ENCODE results near the gene WDR81.
"Not testable (repeated sequence)": the region's sequence is repeated elsewhere in the genome, so short reads cannot be mapped to it uniquely, and the experiment has no call there.

Gene WDR81

GRCh38 chr17:1759529-1759928 lies 35.0 kb downstream of the WDR81 start:
- no peaks in the 10 kb centered on the region for H3K9me3 Mint-ChIP-seq
- no peak overlapping the region for H3K4me3 Mint-ChIP-seq
- no peak for DNase-seq
- peaks cover 3% of the 10 kb centered on the region for H3K36me3 Mint-ChIP-seq (ENCODE audit: low read depth)
- peaks cover 72% of the 10 kb centered on the region for H3K4me1 Mint-ChIP-seq
- peaks cover 13% of the 10 kb centered on the region for H3K27me3 Mint-ChIP-seq (ENCODE audit: low read depth, poor library complexity)
- no peak for TF ChIP-seq CTCF (IDR thresholded peaks at IDR 0.05)
- H3K27ac Mint-ChIP-seq = no peak overlapping the region

GRCh38 chr17:1762233-1762900 lies 37.9 kb downstream of the WDR81 start:
- Mint-ChIP-seq H3K27me3 (ENCODE audit: low read depth, poor library complexity) (peaks cover 5% of the 10 kb centered on the region), H3K27ac (peak overlapping the region; percentile 90), H3K9me3 (no peaks in the 10 kb centered on the region), H3K4me1 (peaks cover 52% of the 10 kb centered on the region), H3K4me3 (peak overlapping the region; percentile 87), H3K36me3 (ENCODE audit: low read depth) (peaks cover 5% of the 10 kb centered on the region)
- no peak for DNase-seq
- TF ChIP-seq CTCF (IDR thresholded peaks at IDR 0.05) = no peak

- peaks cover 4% of the 10 kb centered on the region for H3K27me3 Mint-ChIP-seq (ENCODE audit: low read depth, poor library complexity)
- peaks cover 10% of the 10 kb centered on the region for H3K36me3 Mint-ChIP-seq (ENCODE audit: low read depth)
- peaks cover 55% of the 10 kb centered on the region for H3K4me1 Mint-ChIP-seq
- H3K9me3 Mint-ChIP-seq = no peaks in the 10 kb centered on the region
- peak overlapping the region; percentile 82 for H3K27ac Mint-ChIP-seq
- TF ChIP-seq CTCF (IDR thresholded peaks at IDR 0.05) = no peak
- DNase-seq = no peak
- H3K4me3 Mint-ChIP-seq = peak overlapping the region; percentile 87
These were observed 38.7 kb downstream of the WDR81 start for GRCh38 chr17:1762901-1763898.

- Mint-ChIP-seq H3K4me1 (peaks cover 51% of the 10 kb centered on the region), H3K36me3 (ENCODE audit: low read depth) (peaks cover 10% of the 10 kb centered on the region), H3K27me3 (ENCODE audit: low read depth, poor library complexity) (peaks cover 3% of the 10 kb centered on the region), H3K4me3 (no peak overlapping the region), H3K27ac (no peak overlapping the region), H3K9me3 (no peaks in the 10 kb centered on the region)
- TF ChIP-seq CTCF (IDR thresholded peaks at IDR 0.05) = no peak
- no peak for DNase-seq
These were observed 39.8 kb downstream of the WDR81 start for GRCh38 chr17:1764284-1764683.

- not testable (repeated sequence) for H3K36me3 Mint-ChIP-seq (ENCODE audit: low read depth); H3K27ac Mint-ChIP-seq; H3K4me3 Mint-ChIP-seq; H3K9me3 Mint-ChIP-seq; DNase-seq; H3K27me3 Mint-ChIP-seq (ENCODE audit: low read depth, poor library complexity)
- H3K4me1 Mint-ChIP-seq = peaks cover 55% of the 10 kb centered on the region
These were observed 40.2 kb downstream of the WDR81 start for GRCh38 chr17:1764705-1765104.

- no peak for DNase-seq
- no peak for TF ChIP-seq CTCF (IDR thresholded peaks at IDR 0.05)
- peaks cover 3% of the 10 kb centered on the region for H3K27me3 Mint-ChIP-seq (ENCODE audit: low read depth, poor library complexity)
- no peak overlapping the region for H3K27ac Mint-ChIP-seq
- H3K4me3 Mint-ChIP-seq = no peak overlapping the region
- peaks cover 57% of the 10 kb centered on the region for H3K4me1 Mint-ChIP-seq
- peaks cover 13% of the 10 kb centered on the region for H3K36me3 Mint-ChIP-seq (ENCODE audit: low read depth)
- H3K9me3 Mint-ChIP-seq = no peaks in the 10 kb centered on the region
These were observed 41.1 kb downstream of the WDR81 start for GRCh38 chr17:1765576-1765975.
